ENCODE data around the gene BAIAP2L1.

BAIAP2L1 gene

GRCh38 chr7:98376711-98377110 is 24.2 kb downstream of the BAIAP2L1 start:
- Histone ChIP-seq H3K9ac (ENCODE audit: low read depth in 1 of 2, low read length in 2 of 2) (no peak overlapping the region), H3K9me3 (ENCODE audit: control insufficient read depth in 2 of 2, low read length in 2 of 2) (no peaks in the 10 kb centered on the region), H3K27me3 (ENCODE audit: control insufficient read depth in 2 of 2, insufficient read depth in 2 of 2, low read length in 2 of 2) (no peaks in the 10 kb centered on the region), H3K4me1 (ENCODE audit: control insufficient read depth in 2 of 2, insufficient read depth in 2 of 2, low read length in 2 of 2) (peaks cover 4 to 13% of the 10 kb centered on the region in 2 donors), H3K27ac (ENCODE audit: low read depth in 2 of 2, low read length in 2 of 2) (no peak overlapping the region), H3K4me3 (ENCODE audit: low read length in 2 of 2) (no peak overlapping the region), H3K36me3 (ENCODE audit: control insufficient read depth in 2 of 2, insufficient read depth in 2 of 2, low read length in 2 of 2) (no peaks in the 10 kb centered on the region)

DNA sequence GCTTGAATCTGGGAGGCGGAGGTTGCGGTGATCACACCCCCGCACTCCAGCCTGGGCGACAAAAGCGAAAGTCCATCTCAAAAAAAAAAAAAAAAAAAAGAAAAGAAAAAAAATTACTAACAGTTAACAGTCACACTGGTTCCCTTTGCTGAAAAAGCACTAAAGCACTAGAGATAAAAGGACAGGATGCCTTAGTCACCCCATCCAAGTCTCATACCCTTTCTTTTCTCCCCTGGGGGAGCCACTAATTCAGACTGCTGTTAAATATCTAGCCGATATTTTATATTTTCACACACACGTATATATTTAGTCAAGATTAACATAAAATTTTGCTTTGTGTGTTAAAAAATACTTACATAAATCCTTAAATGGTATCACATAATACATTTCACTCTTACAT is 25.2 kb downstream of the BAIAP2L1 start:
- H3K27ac ChIP-seq (ENCODE audit: low read depth in 2 of 2, low read length in 2 of 2): no peak overlapping the region
- no peak overlapping the region for H3K9ac ChIP-seq (ENCODE audit: low read depth in 1 of 2, low read length in 2 of 2)
- H3K4me1 ChIP-seq (ENCODE audit: control insufficient read depth in 2 of 2, insufficient read depth in 2 of 2, low read length in 2 of 2): peaks cover 0 to 8% of the 10 kb centered on the region in 2 donors
- H3K9me3 ChIP-seq (ENCODE audit: control insufficient read depth in 2 of 2, low read length in 2 of 2): no peaks in the 10 kb centered on the region
- no peak overlapping the region for H3K4me3 ChIP-seq (ENCODE audit: low read length in 2 of 2)
- no peaks in the 10 kb centered on the region for H3K27me3 ChIP-seq (ENCODE audit: control insufficient read depth in 2 of 2, insufficient read depth in 2 of 2, low read length in 2 of 2)
- no peaks in the 10 kb centered on the region for H3K36me3 ChIP-seq (ENCODE audit: control insufficient read depth in 2 of 2, insufficient read depth in 2 of 2, low read length in 2 of 2)

DNA sequence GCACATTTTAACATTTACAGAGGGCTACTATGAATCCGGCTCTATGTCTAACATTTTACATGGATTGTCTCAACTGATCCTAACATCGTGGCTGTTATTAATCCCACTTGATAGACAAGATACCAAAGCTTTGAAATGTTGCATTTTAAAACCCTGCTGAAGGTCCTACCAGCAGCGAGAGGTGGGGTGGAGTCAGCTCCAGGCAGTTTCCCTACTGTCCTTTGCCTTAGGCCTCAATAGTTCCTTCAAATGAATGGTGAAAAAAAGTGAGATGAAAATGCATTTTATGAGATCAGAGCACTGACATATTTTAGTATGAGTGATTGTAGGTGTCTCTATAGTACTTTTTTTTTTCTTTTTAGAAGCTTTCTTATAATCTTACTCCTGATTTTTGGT is 26.6 kb downstream of the BAIAP2L1 start:
- Histone ChIP-seq H3K4me1 (ENCODE audit: control insufficient read depth in 2 of 2, insufficient read depth in 2 of 2, low read length in 2 of 2) (peaks cover 0 to 8% of the 10 kb centered on the region in 2 donors), H3K4me3 (ENCODE audit: low read length in 2 of 2) (no peak overlapping the region), H3K9ac (ENCODE audit: low read depth in 1 of 2, low read length in 2 of 2) (no peak overlapping the region), H3K9me3 (ENCODE audit: control insufficient read depth in 2 of 2, low read length in 2 of 2) (no peaks in the 10 kb centered on the region), H3K27ac (ENCODE audit: low read depth in 2 of 2, low read length in 2 of 2) (no peak overlapping the region), H3K36me3 (ENCODE audit: control insufficient read depth in 2 of 2, insufficient read depth in 2 of 2, low read length in 2 of 2) (no peaks in the 10 kb centered on the region), H3K27me3 (ENCODE audit: control insufficient read depth in 2 of 2, insufficient read depth in 2 of 2, low read length in 2 of 2) (no peaks in the 10 kb centered on the region)

- Histone ChIP-seq H3K27me3 (ENCODE audit: control insufficient read depth in 2 of 2, insufficient read depth in 2 of 2, low read length in 2 of 2) (no peaks in the 10 kb centered on the region), H3K9ac (ENCODE audit: low read depth in 1 of 2, low read length in 2 of 2) (no peak overlapping the region), H3K4me1 (ENCODE audit: control insufficient read depth in 2 of 2, insufficient read depth in 2 of 2, low read length in 2 of 2) (peaks cover 0 to 8% of the 10 kb centered on the region in 2 donors), H3K36me3 (ENCODE audit: control insufficient read depth in 2 of 2, insufficient read depth in 2 of 2, low read length in 2 of 2) (no peaks in the 10 kb centered on the region), H3K27ac (ENCODE audit: low read depth in 2 of 2, low read length in 2 of 2) (peak overlapping the region in 1 of 2 donors; percentile 39), H3K9me3 (ENCODE audit: control insufficient read depth in 2 of 2, low read length in 2 of 2) (no peaks in the 10 kb centered on the region), H3K4me3 (ENCODE audit: low read length in 2 of 2) (no peak overlapping the region)
Measured at GRCh38 chr7:98372993-98373392, 27.9 kb downstream of the BAIAP2L1 start.

DNA sequence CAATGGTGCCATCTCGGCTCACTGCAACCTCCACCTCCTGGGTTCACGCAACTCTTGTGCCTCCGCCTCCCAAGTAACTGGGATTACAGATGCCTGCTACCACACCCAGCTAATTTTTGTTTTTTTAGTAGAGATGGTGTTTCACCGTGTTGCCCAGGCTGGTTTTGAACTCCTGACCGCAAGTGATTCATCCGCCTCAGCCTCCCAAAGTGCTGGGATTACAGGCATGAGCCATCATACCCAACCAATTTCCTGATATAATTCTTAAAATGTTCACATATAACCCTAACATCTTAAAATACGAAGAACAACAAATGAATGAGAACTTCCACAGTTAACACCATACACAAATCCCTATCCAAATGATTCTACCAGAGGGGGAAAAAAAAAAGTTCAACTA is 31.2 kb downstream of the BAIAP2L1 start:
- Histone ChIP-seq H3K4me3 (ENCODE audit: low read length in 2 of 2) (no peak overlapping the region), H3K36me3 (ENCODE audit: control insufficient read depth in 2 of 2, insufficient read depth in 2 of 2, low read length in 2 of 2) (no peaks in the 10 kb centered on the region), H3K27ac (ENCODE audit: low read depth in 2 of 2, low read length in 2 of 2) (no peak overlapping the region), H3K27me3 (ENCODE audit: control insufficient read depth in 2 of 2, insufficient read depth in 2 of 2, low read length in 2 of 2) (no peaks in the 10 kb centered on the region), H3K9ac (ENCODE audit: low read depth in 1 of 2, low read length in 2 of 2) (no peak overlapping the region), H3K9me3 (ENCODE audit: control insufficient read depth in 2 of 2, low read length in 2 of 2) (no peaks in the 10 kb centered on the region), H3K4me1 (ENCODE audit: control insufficient read depth in 2 of 2, insufficient read depth in 2 of 2, low read length in 2 of 2) (peaks cover 4 to 18% of the 10 kb centered on the region in 2 donors)

- Histone ChIP-seq H3K4me1 (ENCODE audit: control insufficient read depth in 2 of 2, insufficient read depth in 2 of 2, low read length in 2 of 2) (peaks cover 4 to 18% of the 10 kb centered on the region in 2 donors), H3K36me3 (ENCODE audit: control insufficient read depth in 2 of 2, insufficient read depth in 2 of 2, low read length in 2 of 2) (no peaks in the 10 kb centered on the region), H3K27me3 (ENCODE audit: control insufficient read depth in 2 of 2, insufficient read depth in 2 of 2, low read length in 2 of 2) (no peaks in the 10 kb centered on the region), H3K9me3 (ENCODE audit: control insufficient read depth in 2 of 2, low read length in 2 of 2) (no peaks in the 10 kb centered on the region), H3K4me3 (ENCODE audit: low read length in 2 of 2) (no peak overlapping the region), H3K27ac (ENCODE audit: low read depth in 2 of 2, low read length in 2 of 2) (no peak overlapping the region), H3K9ac (ENCODE audit: low read depth in 1 of 2, low read length in 2 of 2) (no peak overlapping the region)
Measured at GRCh38 chr7:98368716-98369115, 32.2 kb downstream of the BAIAP2L1 start.

DNA sequence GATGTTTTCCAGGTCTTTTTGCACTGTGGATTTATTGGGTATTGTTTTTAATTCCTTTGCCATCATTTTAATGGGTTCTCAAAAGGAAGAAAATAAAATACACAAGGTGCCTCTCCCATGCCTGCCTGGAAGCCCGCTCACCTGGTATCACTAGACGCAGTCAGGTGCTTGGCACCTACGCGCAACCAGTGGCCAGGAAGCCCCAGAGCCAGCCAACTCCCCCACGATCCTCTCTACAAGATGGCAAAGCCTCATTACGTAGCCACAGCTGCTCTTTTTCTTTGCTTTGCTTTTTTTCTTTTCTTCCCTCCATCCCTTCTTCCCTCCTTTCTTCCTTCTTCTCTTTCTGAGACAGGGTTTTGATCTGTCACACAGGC is 34.3 kb downstream of the BAIAP2L1 start:
- H3K27ac ChIP-seq (ENCODE audit: low read depth in 2 of 2, low read length in 2 of 2): peak overlapping the region in 1 of 2 donors; percentile 43
- H3K9me3 ChIP-seq (ENCODE audit: control insufficient read depth in 2 of 2, low read length in 2 of 2): no peaks in the 10 kb centered on the region
- no peaks in the 10 kb centered on the region for H3K36me3 ChIP-seq (ENCODE audit: control insufficient read depth in 2 of 2, insufficient read depth in 2 of 2, low read length in 2 of 2)
- H3K4me3 ChIP-seq (ENCODE audit: low read length in 2 of 2): no peak overlapping the region
- peaks cover 4 to 15% of the 10 kb centered on the region in 2 donors for H3K4me1 ChIP-seq (ENCODE audit: control insufficient read depth in 2 of 2, insufficient read depth in 2 of 2, low read length in 2 of 2)
- H3K9ac ChIP-seq (ENCODE audit: low read depth in 1 of 2, low read length in 2 of 2): no peak overlapping the region
- no peaks in the 10 kb centered on the region for H3K27me3 ChIP-seq (ENCODE audit: control insufficient read depth in 2 of 2, insufficient read depth in 2 of 2, low read length in 2 of 2)

DNA sequence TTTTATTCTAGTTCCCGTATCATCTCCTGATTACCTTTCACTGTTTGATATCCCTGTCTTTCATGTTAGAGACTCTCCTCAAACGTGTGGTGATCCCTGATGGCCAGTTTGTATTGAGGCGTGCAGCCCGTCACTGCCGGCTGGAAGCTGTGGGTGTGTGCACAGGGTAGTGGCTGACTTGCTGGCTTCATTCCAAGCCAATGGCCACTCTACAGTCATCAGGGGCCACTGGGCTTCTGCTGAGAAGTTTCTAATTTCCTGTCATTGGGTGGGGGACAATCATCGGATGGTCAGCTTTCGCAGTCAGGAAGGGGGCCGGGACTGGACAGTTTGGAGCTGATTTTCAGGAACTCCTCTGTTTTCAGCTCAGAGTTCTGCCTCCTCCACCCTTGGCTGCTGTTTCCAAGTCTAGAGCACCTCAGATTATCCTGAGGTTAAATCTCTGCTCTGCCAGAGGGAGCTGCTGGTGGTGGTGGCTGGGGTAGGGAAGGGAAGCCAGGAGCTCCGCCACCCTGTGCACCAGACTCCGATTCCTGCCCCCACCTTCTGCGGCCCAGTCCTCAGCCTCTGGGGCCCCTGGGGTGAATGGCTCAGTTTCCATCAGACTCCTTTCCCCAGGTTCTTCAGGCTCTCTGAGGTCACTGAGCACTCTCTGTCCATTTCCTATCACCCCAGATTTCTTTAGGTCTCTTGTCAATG is 34.9 kb downstream of the BAIAP2L1 start:
- H3K4me1 ChIP-seq (ENCODE audit: control insufficient read depth in 2 of 2, insufficient read depth in 2 of 2, low read length in 2 of 2): peaks cover 4 to 15% of the 10 kb centered on the region in 2 donors
- no peak overlapping the region for H3K4me3 ChIP-seq (ENCODE audit: low read length in 2 of 2)
- no peaks in the 10 kb centered on the region for H3K9me3 ChIP-seq (ENCODE audit: control insufficient read depth in 2 of 2, low read length in 2 of 2)
- peak overlapping the region; percentile 36 to 43 for H3K27ac ChIP-seq (ENCODE audit: low read depth in 2 of 2, low read length in 2 of 2)
- no peak overlapping the region for H3K9ac ChIP-seq (ENCODE audit: low read depth in 1 of 2, low read length in 2 of 2)
- no peaks in the 10 kb centered on the region for H3K36me3 ChIP-seq (ENCODE audit: control insufficient read depth in 2 of 2, insufficient read depth in 2 of 2, low read length in 2 of 2)
- H3K27me3 ChIP-seq (ENCODE audit: control insufficient read depth in 2 of 2, insufficient read depth in 2 of 2, low read length in 2 of 2): no peaks in the 10 kb centered on the region

- H3K9me3 ChIP-seq (ENCODE audit: control insufficient read depth in 2 of 2, low read length in 2 of 2): no peaks in the 10 kb centered on the region
- H3K4me3 ChIP-seq (ENCODE audit: low read length in 2 of 2): no peak overlapping the region
Measured at GRCh38 chr7:98364220-98364619, 36.7 kb downstream of the BAIAP2L1 start.

GRCh38 chr7:98362517-98362916 is 38.4 kb downstream of the BAIAP2L1 start:
- Histone ChIP-seq H3K36me3 (ENCODE audit: control insufficient read depth in 2 of 2, insufficient read depth in 2 of 2, low read length in 2 of 2) (no peaks in the 10 kb centered on the region), H3K4me3 (ENCODE audit: low read length in 2 of 2) (no peak overlapping the region), H3K27me3 (ENCODE audit: control insufficient read depth in 2 of 2, insufficient read depth in 2 of 2, low read length in 2 of 2) (no peaks in the 10 kb centered on the region), H3K9me3 (ENCODE audit: control insufficient read depth in 2 of 2, low read length in 2 of 2) (no peaks in the 10 kb centered on the region), H3K4me1 (ENCODE audit: control insufficient read depth in 2 of 2, insufficient read depth in 2 of 2, low read length in 2 of 2) (peaks cover 12 to 35% of the 10 kb centered on the region in 2 donors), H3K9ac (ENCODE audit: low read depth in 1 of 2, low read length in 2 of 2) (no peak overlapping the region), H3K27ac (ENCODE audit: low read depth in 2 of 2, low read length in 2 of 2) (no peak overlapping the region)

More at GRCh38 chr7:98364220-98364619, 36.7 kb downstream of the BAIAP2L1 start:
- Histone ChIP-seq H3K9ac (ENCODE audit: low read depth in 1 of 2, low read length in 2 of 2) (no peak overlapping the region), H3K27me3 (ENCODE audit: control insufficient read depth in 2 of 2, insufficient read depth in 2 of 2, low read length in 2 of 2) (no peaks in the 10 kb centered on the region), H3K27ac (ENCODE audit: low read depth in 2 of 2, low read length in 2 of 2) (no peak overlapping the region), H3K36me3 (ENCODE audit: control insufficient read depth in 2 of 2, insufficient read depth in 2 of 2, low read length in 2 of 2) (no peaks in the 10 kb centered on the region), H3K4me1 (ENCODE audit: control insufficient read depth in 2 of 2, insufficient read depth in 2 of 2, low read length in 2 of 2) (peaks cover 12 to 29% of the 10 kb centered on the region in 2 donors)

Measured in mucosa of rectum (tissue), 2 donors.